ENCODE data around the gene ACTR1A.
A peak's percentile ranks its signal among the peaks of the same experiment; 100 is the strongest.

ACTR1A gene

DNA sequence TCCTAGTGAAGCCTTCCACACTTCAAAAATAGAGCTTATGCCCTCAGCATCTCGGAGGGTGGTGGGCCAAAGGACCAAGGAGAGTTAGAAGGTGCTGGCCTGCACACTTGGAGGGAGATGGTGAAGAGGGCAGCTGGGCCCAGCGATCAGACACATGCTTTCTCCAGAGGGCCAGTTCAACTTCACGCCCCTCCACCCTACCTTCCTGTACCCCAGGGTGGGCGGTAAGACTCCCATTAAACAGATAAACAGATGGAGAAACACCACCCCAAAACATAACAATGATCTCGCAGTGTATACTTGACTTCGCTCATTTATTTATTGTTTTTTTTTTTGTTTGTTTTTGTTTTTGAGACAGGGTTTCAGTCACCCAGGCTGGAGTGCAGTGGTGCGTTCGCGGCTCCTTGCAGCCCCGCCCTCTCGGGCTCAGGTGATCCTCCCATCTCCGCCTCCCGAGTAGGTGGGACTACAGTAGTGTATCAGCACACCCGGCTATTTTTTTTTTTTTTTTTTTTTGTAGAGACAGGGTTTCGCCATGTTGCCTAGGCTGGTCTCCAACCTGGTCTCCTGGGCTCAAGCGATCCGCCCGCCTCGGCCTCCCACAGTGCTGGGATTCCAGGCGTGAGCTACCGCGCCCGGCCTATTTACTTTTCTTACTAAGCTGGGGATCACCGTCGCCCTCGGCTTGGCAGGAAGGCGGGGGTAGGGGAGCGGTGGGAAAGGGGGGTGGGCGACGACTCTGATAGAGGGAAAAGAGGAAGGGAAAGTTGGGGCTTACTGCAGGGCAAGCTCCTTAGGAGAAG is 53.0 kb downstream of the ACTR1A start:
- Histone ChIP-seq H2BK120ac (ENCODE audit: low read depth, low read length) (no peak overlapping the region), H3K4me3 (ENCODE audit: insufficient read depth in 1 of 2, low read depth in 1 of 2, low read length in 2 of 2) (peak overlapping the region; percentile 88 to 93), H3K36me3 (ENCODE audit: control insufficient read depth in 1 of 2, insufficient read depth in 2 of 2, low read depth in 1 of 2, low read length in 2 of 2) (peaks cover 0 to 7% of the 10 kb centered on the region in 2 experiments), H2BK15ac (ENCODE audit: low read depth, poor library complexity, severe bottlenecking) (no peak overlapping the region), H3K23ac (ENCODE audit: low read length in 2 of 2) (no peak overlapping the region), H3K14ac (ENCODE audit: low read length in 2 of 2) (peak overlapping the region in 1 of 2 experiments; percentile 82), H3K4ac (ENCODE audit: low read depth in 1 of 2, low read length in 2 of 2) (no peak overlapping the region), H2BK12ac (ENCODE audit: low read length in 2 of 2) (peak overlapping the region in 1 of 2 experiments; percentile 42), H3K18ac (ENCODE audit: low read depth in 1 of 2, low read length in 2 of 2) (no peak overlapping the region), H2AFZ (ENCODE audit: low read depth, low read length) (peak overlapping the region; percentile 55), H3K4me1 (ENCODE audit: control insufficient read depth, insufficient read depth, low read depth, low read length) (peaks cover 26% of the 10 kb centered on the region), H2AK5ac (ENCODE audit: low read length, severe bottlenecking) (no peak overlapping the region), H3K4me2 (ENCODE audit: low read length, poor library complexity, severe bottlenecking) (peak overlapping the region; percentile 83), H3K27me3 (ENCODE audit: control insufficient read depth in 1 of 2, insufficient read depth in 1 of 2, low read length in 2 of 2) (no peaks in the 10 kb centered on the region), H3K79me1 (replicated peaks; ENCODE audit: low read length, poor library complexity, severe bottlenecking) (peaks cover 10% of the 10 kb centered on the region), H2BK5ac (ENCODE audit: low read depth, low read length, poor library complexity, severe bottlenecking) (no peak overlapping the region), H3K9ac (ENCODE audit: low read length) (peak overlapping the region; percentile 87), H3K27ac (ENCODE audit: low read length, poor library complexity, severe bottlenecking) (peak overlapping the region; percentile 1), H4K91ac (ENCODE audit: low read length) (no peak overlapping the region), H3K9me3 (ENCODE audit: control insufficient read depth, low read length) (no peaks in the 10 kb centered on the region), H4K8ac (ENCODE audit: low read length) (no peak overlapping the region)
- 15% methylated on average over 29 of the region's 30 CpGs for WGBS
- DNase-seq, result peak; percentile 33

DNA sequence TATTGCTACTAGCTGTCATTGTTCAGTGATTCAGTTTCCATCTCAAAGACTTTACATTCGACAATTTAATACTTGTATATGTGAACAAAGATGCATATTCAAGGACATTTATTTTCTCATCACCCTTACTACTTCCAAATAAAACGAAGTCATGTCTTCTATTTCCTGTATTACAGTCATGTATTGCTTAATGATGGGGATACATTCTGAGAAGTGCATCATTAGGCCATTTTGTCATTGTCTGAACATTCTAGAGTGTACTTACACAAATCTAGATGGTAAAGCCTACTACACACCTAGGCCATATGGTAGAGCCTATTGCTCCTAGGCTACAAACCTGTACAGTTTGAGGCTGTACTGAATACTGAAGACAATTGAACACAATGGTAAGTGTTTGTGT is 57.7 kb downstream of the ACTR1A start:
- Histone ChIP-seq H3K4me1 (ENCODE audit: control insufficient read depth, insufficient read depth, low read depth, low read length) (peaks cover 5% of the 10 kb centered on the region), H2BK120ac (ENCODE audit: low read depth, low read length) (no peak overlapping the region), H4K91ac (ENCODE audit: low read length) (no peak overlapping the region), H3K9ac (ENCODE audit: low read length) (no peak overlapping the region), H2AFZ (ENCODE audit: low read depth, low read length) (no peak overlapping the region), H3K79me1 (replicated peaks; ENCODE audit: low read length, poor library complexity, severe bottlenecking) (no peaks in the 10 kb centered on the region), H3K4me3 (ENCODE audit: insufficient read depth in 1 of 2, low read depth in 1 of 2, low read length in 2 of 2) (no peak overlapping the region), H4K8ac (ENCODE audit: low read length) (no peak overlapping the region), H3K4ac (ENCODE audit: low read depth in 1 of 2, low read length in 2 of 2) (no peak overlapping the region), H3K23ac (ENCODE audit: low read length in 2 of 2) (no peak overlapping the region), H3K18ac (ENCODE audit: low read depth in 1 of 2, low read length in 2 of 2) (no peak overlapping the region), H3K14ac (ENCODE audit: low read length in 2 of 2) (no peak overlapping the region), H3K27ac (ENCODE audit: low read length, poor library complexity, severe bottlenecking) (no peak overlapping the region), H3K9me3 (ENCODE audit: control insufficient read depth, low read length) (no peaks in the 10 kb centered on the region), H2BK15ac (ENCODE audit: low read depth, poor library complexity, severe bottlenecking) (no peak overlapping the region), H2BK5ac (ENCODE audit: low read depth, low read length, poor library complexity, severe bottlenecking) (no peak overlapping the region), H3K27me3 (ENCODE audit: control insufficient read depth in 1 of 2, insufficient read depth in 1 of 2, low read length in 2 of 2) (peaks cover 0 to 11% of the 10 kb centered on the region in 2 experiments), H2AK5ac (ENCODE audit: low read length, severe bottlenecking) (no peak overlapping the region), H3K36me3 (ENCODE audit: control insufficient read depth in 1 of 2, insufficient read depth in 2 of 2, low read depth in 1 of 2, low read length in 2 of 2) (no peaks in the 10 kb centered on the region), H2BK12ac (ENCODE audit: low read length in 2 of 2) (no peak overlapping the region), H3K4me2 (ENCODE audit: low read length, poor library complexity, severe bottlenecking) (no peak overlapping the region)
- no CpG with 5 or more reads among the region's 2 CpGs for WGBS
- DNase-seq, result no peak

DNA sequence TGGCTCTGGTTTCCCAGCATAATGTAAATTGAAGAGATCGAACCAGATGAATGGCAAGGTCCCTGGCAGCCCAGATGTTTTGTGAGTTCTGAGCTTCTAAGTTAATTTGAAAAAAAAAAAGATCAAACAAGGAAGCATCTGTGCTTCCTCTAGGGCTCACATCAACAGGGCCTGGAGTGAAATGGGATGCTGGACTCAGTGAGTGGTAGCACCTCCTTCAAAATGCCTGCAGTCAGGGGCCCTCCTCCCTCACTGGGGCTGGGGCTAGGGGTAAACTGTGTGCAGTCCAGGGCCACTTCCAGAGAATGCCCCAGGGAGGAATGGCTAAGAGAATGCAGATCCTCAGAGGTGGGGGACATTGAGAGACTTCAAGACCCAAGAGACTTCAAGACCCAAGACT is 64.1 kb downstream of the ACTR1A start:
- Histone ChIP-seq H3K14ac (ENCODE audit: low read length in 2 of 2) (no peak overlapping the region), H2BK120ac (ENCODE audit: low read depth, low read length) (no peak overlapping the region), H2AFZ (ENCODE audit: low read depth, low read length) (no peak overlapping the region), H2BK12ac (ENCODE audit: low read length in 2 of 2) (no peak overlapping the region), H3K9ac (ENCODE audit: low read length) (no peak overlapping the region), H2AK5ac (ENCODE audit: low read length, severe bottlenecking) (no peak overlapping the region), H2BK15ac (ENCODE audit: low read depth, poor library complexity, severe bottlenecking) (no peak overlapping the region), H3K79me1 (replicated peaks; ENCODE audit: low read length, poor library complexity, severe bottlenecking) (no peaks in the 10 kb centered on the region), H3K4me1 (ENCODE audit: control insufficient read depth, insufficient read depth, low read depth, low read length) (peaks cover 7% of the 10 kb centered on the region), H2BK5ac (ENCODE audit: low read depth, low read length, poor library complexity, severe bottlenecking) (no peak overlapping the region), H3K23ac (ENCODE audit: low read length in 2 of 2) (peak overlapping the region in 1 of 2 experiments; percentile 51), H4K8ac (ENCODE audit: low read length) (no peak overlapping the region), H3K27ac (ENCODE audit: low read length, poor library complexity, severe bottlenecking) (no peak overlapping the region), H3K4ac (ENCODE audit: low read depth in 1 of 2, low read length in 2 of 2) (no peak overlapping the region), H3K27me3 (ENCODE audit: control insufficient read depth in 1 of 2, insufficient read depth in 1 of 2, low read length in 2 of 2) (peaks cover 0 to 43% of the 10 kb centered on the region in 2 experiments), H3K18ac (ENCODE audit: low read depth in 1 of 2, low read length in 2 of 2) (no peak overlapping the region), H4K91ac (ENCODE audit: low read length) (peak overlapping the region; percentile 80), H3K4me2 (ENCODE audit: low read length, poor library complexity, severe bottlenecking) (no peak overlapping the region), H3K4me3 (ENCODE audit: insufficient read depth in 1 of 2, low read depth in 1 of 2, low read length in 2 of 2) (no peak overlapping the region), H3K36me3 (ENCODE audit: control insufficient read depth in 1 of 2, insufficient read depth in 2 of 2, low read depth in 1 of 2, low read length in 2 of 2) (no peaks in the 10 kb centered on the region), H3K9me3 (ENCODE audit: control insufficient read depth, low read length) (no peaks in the 10 kb centered on the region)
- WGBS, result 100% methylated on average over 1 of the region's 1 CpG
- no peak for DNase-seq

DNA sequence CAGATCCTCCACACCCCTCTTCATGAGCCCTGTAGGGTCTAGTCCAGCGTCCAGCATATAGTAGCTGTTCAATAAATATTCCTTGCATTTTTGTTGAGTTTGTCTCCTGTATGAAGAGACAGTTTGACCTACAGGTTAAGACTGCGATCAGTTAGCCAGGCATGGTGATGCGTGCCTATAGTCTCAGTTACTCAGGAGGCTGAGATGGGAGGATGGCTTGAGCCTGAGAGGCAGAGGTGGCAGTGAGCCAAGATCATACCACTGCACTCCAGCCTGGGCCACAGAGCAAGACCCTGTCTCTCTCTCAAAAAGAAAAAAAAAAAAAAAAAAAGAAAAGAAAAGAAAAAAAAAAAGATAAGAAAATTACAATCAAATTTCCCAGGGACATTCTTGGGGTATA is 65.0 kb downstream of the ACTR1A start:
- Histone ChIP-seq H3K4me1 (ENCODE audit: control insufficient read depth, insufficient read depth, low read depth, low read length) (peaks cover 8% of the 10 kb centered on the region), H3K4me3 (ENCODE audit: insufficient read depth in 1 of 2, low read depth in 1 of 2, low read length in 2 of 2) (no peak overlapping the region), H3K4ac (ENCODE audit: low read depth in 1 of 2, low read length in 2 of 2) (no peak overlapping the region), H2BK12ac (ENCODE audit: low read length in 2 of 2) (no peak overlapping the region), H4K91ac (ENCODE audit: low read length) (no peak overlapping the region), H3K27me3 (ENCODE audit: control insufficient read depth in 1 of 2, insufficient read depth in 1 of 2, low read length in 2 of 2) (peaks cover 0 to 41% of the 10 kb centered on the region in 2 experiments), H3K23ac (ENCODE audit: low read length in 2 of 2) (no peak overlapping the region), H3K36me3 (ENCODE audit: control insufficient read depth in 1 of 2, insufficient read depth in 2 of 2, low read depth in 1 of 2, low read length in 2 of 2) (no peaks in the 10 kb centered on the region), H2AFZ (ENCODE audit: low read depth, low read length) (no peak overlapping the region), H4K8ac (ENCODE audit: low read length) (no peak overlapping the region), H3K4me2 (ENCODE audit: low read length, poor library complexity, severe bottlenecking) (no peak overlapping the region), H2BK120ac (ENCODE audit: low read depth, low read length) (no peak overlapping the region), H3K27ac (ENCODE audit: low read length, poor library complexity, severe bottlenecking) (no peak overlapping the region), H3K14ac (ENCODE audit: low read length in 2 of 2) (no peak overlapping the region), H3K9me3 (ENCODE audit: control insufficient read depth, low read length) (no peaks in the 10 kb centered on the region), H3K18ac (ENCODE audit: low read depth in 1 of 2, low read length in 2 of 2) (no peak overlapping the region), H2BK15ac (ENCODE audit: low read depth, poor library complexity, severe bottlenecking) (no peak overlapping the region), H3K9ac (ENCODE audit: low read length) (no peak overlapping the region), H3K79me1 (replicated peaks; ENCODE audit: low read length, poor library complexity, severe bottlenecking) (no peaks in the 10 kb centered on the region), H2AK5ac (ENCODE audit: low read length, severe bottlenecking) (no peak overlapping the region), H2BK5ac (ENCODE audit: low read depth, low read length, poor library complexity, severe bottlenecking) (no peak overlapping the region)
- DNase-seq, result no peak
- 96% methylated on average over 3 of the region's 3 CpGs for WGBS
